Prostate gland (tissue), 2 donors: ENCODE data around the gene LDLR.

Experiments used
- CTCF ChIP-seq, 4 experiments: fragments of 200-600 bp in 2 of 4; fragments of 450-650 bp in 2 of 4; sonication (generic) in 2 of 4; IDR thresholded peaks; 1 replicate in 3 of 4; 2 replicates in 1 of 4; pipeline ENCODE4 v1.5.1; 2016 to 2019; ENCODE audit warnings: antibody characterized with exemption in 4 of 4, mild to moderate bottlenecking in 2 of 4, moderate library complexity in 2 of 4
- POLR2A ChIP-seq: fragments of 450-650 bp; IDR thresholded peaks from one replicate; pipeline ENCODE4 v1.6.1; 2016; ENCODE audit warnings: antibody characterized with exemption, mild to moderate bottlenecking
- POLR2AphosphoS5 ChIP-seq: sonication (generic); formaldehyde crosslinking; IDR thresholded peaks from one replicate; pipeline ENCODE4 v1.6.1; 2017; ENCODE audit warnings: antibody characterized with exemption

GRCh38 chr19:11069561-11069960 is 19.7 kb upstream of the LDLR start:
- no peak for TF ChIP-seq CTCF (IDR thresholded peaks at IDR 0.05)
- TF ChIP-seq POLR2A: no peak
- no peak for TF ChIP-seq POLR2AphosphoS5
